Common myeloid progenitor, CD34-positive (primary cell): Measurements from ENCODE around the gene CSNK1E.

ENCODE experiments used
- CTCF ChIA-PET: fragments of 350-600 bp; sonication (Branson Sonifier 250); formaldehyde crosslinking; loops from one replicate; lab custom pipeline; 2021; ENCODE audit warnings: antibody characterized with exemption; lab: Charles Lee
- POLR2A ChIA-PET: fragments of 350-600 bp; sonication (Branson Sonifier 250); formaldehyde crosslinking; loops from one replicate; lab custom pipeline; 2021; ENCODE audit warnings: antibody characterized with exemption; lab: Charles Lee
- DNase-seq, 3 donors: peaks; one replicate each; pipeline versions ENCODE4 v3.0.0 to v3.0.0-alpha.2; 2013
- H3K27ac ChIP-seq, 2 experiments: 1 replicate in 1 of 2; 2 replicates in 1 of 2; pipeline ENCODE4 v1.7.0; 2013; ENCODE audit warnings: inconsistent platforms in 2 of 2, low read length in 2 of 2, mild to moderate bottlenecking in 2 of 2, low read depth in 1 of 2, moderate library complexity in 1 of 2; ENCODE audit not compliant: severe bottlenecking in 2 of 2, insufficient read depth in 1 of 2, poor library complexity in 1 of 2
- H3K27me3 ChIP-seq, 5 experiments: replicated peaks in 2 of 5; 1 replicate in 3 of 5; 2 replicates in 2 of 5; pipeline versions ENCODE4 v1.6.1 to v1.7.0; 2013; ENCODE audit warnings: low read length in 4 of 5, mild to moderate bottlenecking in 2 of 5, moderate library complexity in 2 of 5, inconsistent platforms in 1 of 5; ENCODE audit not compliant: insufficient read depth in 5 of 5, control insufficient read depth in 4 of 5
- H3K36me3 ChIP-seq, 4 experiments: 1 replicate in 2 of 4; 2 replicates in 2 of 4; pipeline versions ENCODE4 v1.6.1 to v1.7.0; 2013; ENCODE audit warnings: low read length in 3 of 4, control low read depth in 1 of 4, mild to moderate bottlenecking in 1 of 4; ENCODE audit not compliant: control insufficient read depth in 4 of 4, insufficient read depth in 4 of 4
- H3K4me1 ChIP-seq, 4 experiments: 1 replicate in 3 of 4; 2 replicates in 1 of 4; pipeline versions ENCODE4 v1.6.1 to v1.7.1; 2013; ENCODE audit warnings: low read length in 3 of 4, mild to moderate bottlenecking in 3 of 4, control low read depth in 1 of 4, inconsistent platforms in 1 of 4, moderate library complexity in 1 of 4; ENCODE audit not compliant: control insufficient read depth in 4 of 4, insufficient read depth in 4 of 4; ENCODE audit errors: control extremely low read depth in 1 of 4
- H3K4me3 ChIP-seq, 7 experiments: 1 replicate in 4 of 7; 2 replicates in 3 of 7; pipeline versions ENCODE4 v1.5.1 to v1.7.0; 2013; ENCODE audit warnings: mild to moderate bottlenecking in 7 of 7, low read length in 6 of 7, moderate library complexity in 6 of 7, inconsistent platforms in 2 of 7, low read depth in 2 of 7, control low read depth in 1 of 7; ENCODE audit not compliant: insufficient read depth in 4 of 7, control insufficient read depth in 1 of 7; ENCODE audit errors: extremely low read depth in 1 of 7
- H3K9me3 ChIP-seq, 5 experiments: 1 replicate in 4 of 5; 2 replicates in 1 of 5; pipeline versions ENCODE4 v1.6.1 to v1.7.1; 2013; ENCODE audit warnings: low read length in 4 of 5, mild to moderate bottlenecking in 2 of 5, inconsistent platforms in 1 of 5, low read depth in 1 of 5, moderate library complexity in 1 of 5; ENCODE audit not compliant: control insufficient read depth in 4 of 5, insufficient read depth in 2 of 5; ENCODE audit errors: control extremely low read depth in 1 of 5
- whole genome bisulfite sequencing: methylation state at CpG from one replicate; pipeline ENCODE4 v1.1.5; 2013; ENCODE audit not compliant: insufficient coverage; 5-methylcytosine and 5-hydroxymethylcytosine counted together

Gene CSNK1E

DNA sequence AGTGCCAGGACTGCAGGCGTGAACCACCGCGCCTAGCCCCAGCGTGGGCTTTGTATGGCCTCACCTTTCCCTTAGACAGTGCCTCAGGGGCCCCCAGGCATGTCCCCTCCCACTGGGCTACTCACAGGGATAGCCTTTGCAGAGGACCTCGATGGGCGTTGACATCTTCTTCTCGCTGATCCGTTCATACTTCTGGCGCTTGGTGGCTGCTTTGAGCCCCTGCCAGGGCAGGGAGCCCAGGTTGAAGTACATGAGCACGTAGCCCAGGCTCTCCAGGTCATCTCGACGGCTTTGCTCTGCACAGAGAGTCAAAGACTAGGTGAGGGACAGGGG is 17.5 kb downstream of the CSNK1E start:
- H3K27ac ChIP-seq = no peak overlapping the region
- CTCF ChIA-PET = interaction anchor here (1.0 to 1.7 kb wide), 3 partner anchors 22 to 70 kb away, joined by 3 to 4 read pairs (median 3); no protein-coding TSS in a partner anchor
- no peak for DNase-seq
- peaks cover 16 to 96% (median 74%) of the 10 kb centered on the region in 4 experiments for H3K36me3 ChIP-seq
- H3K27me3 ChIP-seq = no peaks in the 10 kb centered on the region
- H3K4me1 ChIP-seq = no peaks in the 10 kb centered on the region
- no peak overlapping the region for H3K4me3 ChIP-seq
- POLR2A ChIA-PET = no interaction called here
- no peaks in the 10 kb centered on the region for H3K9me3 ChIP-seq
- 97% methylated on average over 12 of the region's 12 CpGs for WGBS

GRCh38 chr22:38298312-38299005 is 18.8 kb downstream of the CSNK1E start:
- H3K4me3 ChIP-seq = no peak overlapping the region
- H3K27me3 ChIP-seq = no peaks in the 10 kb centered on the region
- peaks cover 16 to 97% (median 78%) of the 10 kb centered on the region in 4 experiments for H3K36me3 ChIP-seq
- H3K9me3 ChIP-seq = no peaks in the 10 kb centered on the region
- no peaks in the 10 kb centered on the region for H3K4me1 ChIP-seq
- H3K27ac ChIP-seq = no peak overlapping the region
- ChIA-PET CTCF (interaction anchor here (0.8 to 2.4 kb wide), 5 partner anchors 10 to 55 kb away, joined by 3 to 7 read pairs (median 3); no protein-coding TSS in a partner anchor), POLR2A (interaction anchor here (0.7 kb wide), 1 partner anchor 13 kb away, joined by 3 read pairs; no protein-coding TSS in a partner anchor)
- 93% methylated on average over 23 of the region's 25 CpGs for WGBS
- peak in 2 of 3 donors; percentile 44 to 47 for DNase-seq

- peaks cover 13 to 96% (median 72%) of the 10 kb centered on the region in 4 experiments for H3K36me3 ChIP-seq
- no peaks in the 10 kb centered on the region for H3K4me1 ChIP-seq
- DNase-seq = no peak
- 95% methylated on average over 4 of the region's 4 CpGs for WGBS
- H3K4me3 ChIP-seq = no peak overlapping the region
- H3K27me3 ChIP-seq = no peaks in the 10 kb centered on the region
- ChIA-PET CTCF (interaction anchor here (1.0 to 1.2 kb wide), 2 partner anchors 9 to 41 kb away, joined by 3 read pairs; no protein-coding TSS in a partner anchor), POLR2A (no interaction called here)
- H3K27ac ChIP-seq = no peak overlapping the region
- no peaks in the 10 kb centered on the region for H3K9me3 ChIP-seq
These were observed 20.9 kb downstream of the CSNK1E start for GRCh38 chr22:38296372-38296771.

- WGBS = 92% methylated on average over 8 of the region's 9 CpGs
- no peak overlapping the region for H3K27ac ChIP-seq
- H3K4me3 ChIP-seq = no peak overlapping the region
- H3K36me3 ChIP-seq = peaks cover 13 to 93% (median 73%) of the 10 kb centered on the region in 4 experiments
- ChIA-PET POLR2A (no interaction called here), CTCF (interaction anchor here (1.0 to 1.2 kb wide), 2 partner anchors 9 to 41 kb away, joined by 3 read pairs; no protein-coding TSS in a partner anchor)
- H3K4me1 ChIP-seq = no peaks in the 10 kb centered on the region
- DNase-seq = no peak
- no peaks in the 10 kb centered on the region for H3K27me3 ChIP-seq
- H3K9me3 ChIP-seq = no peaks in the 10 kb centered on the region
These were observed 21.4 kb downstream of the CSNK1E start for GRCh38 chr22:38295863-38296262.

DNA sequence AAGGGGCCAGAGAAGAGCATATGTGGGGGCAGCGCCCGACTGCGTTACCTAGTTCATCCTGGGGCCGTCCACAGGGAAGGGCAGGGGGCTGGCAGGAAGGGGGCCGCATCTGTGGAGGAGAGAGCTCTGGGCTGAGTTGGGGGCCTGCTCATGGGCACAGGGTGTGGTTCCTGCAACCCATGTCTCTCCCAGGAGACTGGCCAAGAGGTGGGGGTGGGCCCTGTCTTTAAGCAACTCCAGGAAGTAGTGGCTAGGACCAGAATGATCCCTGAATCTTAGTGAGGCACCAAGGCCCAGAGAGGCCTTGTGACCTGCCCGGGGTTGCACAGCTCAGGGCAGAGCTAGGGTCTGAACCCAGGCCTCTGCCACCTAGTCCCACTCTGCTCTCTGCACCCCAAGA is 21.9 kb downstream of the CSNK1E start:
- WGBS = 95% methylated on average over 5 of the region's 6 CpGs
- Histone ChIP-seq H3K4me3 (no peak overlapping the region), H3K36me3 (peaks cover 13 to 87% (median 70%) of the 10 kb centered on the region in 4 experiments), H3K27ac (no peak overlapping the region), H3K9me3 (no peaks in the 10 kb centered on the region), H3K27me3 (no peaks in the 10 kb centered on the region), H3K4me1 (no peaks in the 10 kb centered on the region)
- CTCF ChIA-PET = interaction anchor here (1.2 kb wide), 1 partner anchor 42 kb away, joined by 3 read pairs; no protein-coding TSS in a partner anchor
- no peak for DNase-seq
- POLR2A ChIA-PET = no interaction called here

GRCh38 chr22:38294193-38294592 is 23.0 kb downstream of the CSNK1E start:
- POLR2A ChIA-PET = no interaction called here
- no peak for DNase-seq
- Histone ChIP-seq H3K4me3 (no peak overlapping the region), H3K27me3 (no peaks in the 10 kb centered on the region), H3K36me3 (peaks cover 7 to 79% (median 63%) of the 10 kb centered on the region in 4 experiments), H3K4me1 (no peaks in the 10 kb centered on the region), H3K9me3 (no peaks in the 10 kb centered on the region), H3K27ac (no peak overlapping the region)
- 97% methylated on average over 24 of the region's 26 CpGs for WGBS
- CTCF ChIA-PET = no interaction called here

- Histone ChIP-seq H3K27ac (no peak overlapping the region), H3K36me3 (peaks cover 5 to 66% (median 49%) of the 10 kb centered on the region in 4 experiments), H3K4me3 (no peak overlapping the region), H3K4me1 (no peaks in the 10 kb centered on the region), H3K9me3 (no peaks in the 10 kb centered on the region), H3K27me3 (no peaks in the 10 kb centered on the region)
- 95% methylated on average over 7 of the region's 9 CpGs for WGBS
- DNase-seq = no peak
- POLR2A ChIA-PET = no interaction called here
- CTCF ChIA-PET = interaction anchor here (0.6 to 1.1 kb wide), 2 partner anchors 35 to 69 kb away, joined by 3 read pairs; no protein-coding TSS in a partner anchor
These were observed 24.5 kb downstream of the CSNK1E start for GRCh38 chr22:38292694-38293093.
